Thoracic aorta (tissue), 2 donors: Measurements from ENCODE around the gene AEBP1. TPM values are rescaled to one million over a fixed set of nuclear protein-coding genes. Genes with fewer than 3 reads are reported as not detected.

ENCODE experiments used
- ATAC-seq: fragments of 150-250 bp; one replicate; pipeline ENCODE4 v1.8.0; 2017; ENCODE audit warnings: low read depth; ENCODE audit not compliant: insufficient number of reproducible peaks, low FRiP score
- DNase-seq: peaks from one replicate; pipeline ENCODE4 v3.0.0-alpha.2; 2020; ENCODE audit warnings: low spot score
- H3K27ac ChIP-seq, 2 donors: fragments of 200-600 bp; sonication (generic); 1 replicate in 1 of 2; 2 replicates in 1 of 2; pipeline ENCODE4 v1.5.1; 2016; ENCODE audit warnings: mild to moderate bottlenecking in 2 of 2, moderate library complexity in 2 of 2
- H3K27me3 ChIP-seq: fragments of 200-600 bp; sonication (generic); replicated peaks from 2 replicates; pipeline ENCODE4 v1.6.0; 2016; ENCODE audit warnings: mild to moderate bottlenecking; ENCODE audit not compliant: insufficient read depth
- H3K36me3 ChIP-seq: fragments of 200-600 bp; sonication (generic); one replicate; pipeline ENCODE4 v1.5.1; 2016
- H3K4me1 ChIP-seq, 2 donors: fragments of 200-600 bp; sonication (generic); 1 replicate in 1 of 2; 2 replicates in 1 of 2; pipeline versions ENCODE4 v1.5.1 to v1.6.0; 2016; ENCODE audit warnings: low read depth in 2 of 2, mild to moderate bottlenecking in 1 of 2; ENCODE audit not compliant: control insufficient read depth in 1 of 2
- H3K4me3 ChIP-seq: fragments of 200-600 bp; sonication (generic); 2 replicates; pipeline ENCODE4 v1.5.1; 2016; ENCODE audit warnings: mild to moderate bottlenecking
- H3K9me3 ChIP-seq: fragments of 200-600 bp; sonication (generic); 2 replicates; pipeline ENCODE4 v1.5.1; 2016
- total RNA-seq, 2 donors: library from RNA; depleted of rRNA; stranded (reverse); fragments of >200 nt; gene quantifications; one replicate each; pipeline versions ENCODE4 v1.1.0 to v1.2.3, GENCODE V29; 2016
- TF ChIP-seq, protein P1 (sequence below): fragments of 200-600 bp; sonication (generic); IDR thresholded peaks from one replicate; pipeline ENCODE4 v1.5.1; 2019; ENCODE audit warnings: antibody characterized with exemption

AEBP1 gene
- total RNA-seq, 2 donors from 2014 or later, result 1,006 to 1,415 TPM

DNA sequence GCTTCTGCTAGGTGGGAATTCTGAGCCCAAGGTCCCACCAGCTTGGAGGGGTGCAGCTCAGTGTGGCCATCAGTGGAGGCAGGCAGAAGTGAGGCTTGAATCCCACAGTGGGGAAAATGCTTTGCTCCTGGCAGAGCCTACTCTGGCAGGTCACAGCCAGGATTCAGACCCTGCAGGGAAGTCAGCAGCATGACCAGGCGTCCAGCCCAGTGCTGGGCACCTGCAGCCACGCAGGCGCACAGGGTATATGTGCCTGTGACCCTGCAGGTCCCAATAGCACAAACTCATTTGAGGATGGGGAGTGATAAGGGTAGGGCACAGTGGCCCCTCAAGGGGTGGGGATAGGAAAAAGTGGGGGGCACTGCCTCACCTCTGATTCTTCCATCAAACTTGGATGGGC lies 8.4 kb upstream of the AEBP1 start:
- Histone ChIP-seq H3K9me3 (no peaks in the 10 kb centered on the region), H3K4me3 (no peak overlapping the region), H3K36me3 (no peaks in the 10 kb centered on the region), H3K4me1 (peaks cover 9 to 59% of the 10 kb centered on the region in 2 donors), H3K27me3 (no peaks in the 10 kb centered on the region), H3K27ac (peak overlapping the region; percentile 29 to 65)
- no peak for ATAC-seq
- no peak for DNase-seq
- TF ChIP-seq, protein P1, sequence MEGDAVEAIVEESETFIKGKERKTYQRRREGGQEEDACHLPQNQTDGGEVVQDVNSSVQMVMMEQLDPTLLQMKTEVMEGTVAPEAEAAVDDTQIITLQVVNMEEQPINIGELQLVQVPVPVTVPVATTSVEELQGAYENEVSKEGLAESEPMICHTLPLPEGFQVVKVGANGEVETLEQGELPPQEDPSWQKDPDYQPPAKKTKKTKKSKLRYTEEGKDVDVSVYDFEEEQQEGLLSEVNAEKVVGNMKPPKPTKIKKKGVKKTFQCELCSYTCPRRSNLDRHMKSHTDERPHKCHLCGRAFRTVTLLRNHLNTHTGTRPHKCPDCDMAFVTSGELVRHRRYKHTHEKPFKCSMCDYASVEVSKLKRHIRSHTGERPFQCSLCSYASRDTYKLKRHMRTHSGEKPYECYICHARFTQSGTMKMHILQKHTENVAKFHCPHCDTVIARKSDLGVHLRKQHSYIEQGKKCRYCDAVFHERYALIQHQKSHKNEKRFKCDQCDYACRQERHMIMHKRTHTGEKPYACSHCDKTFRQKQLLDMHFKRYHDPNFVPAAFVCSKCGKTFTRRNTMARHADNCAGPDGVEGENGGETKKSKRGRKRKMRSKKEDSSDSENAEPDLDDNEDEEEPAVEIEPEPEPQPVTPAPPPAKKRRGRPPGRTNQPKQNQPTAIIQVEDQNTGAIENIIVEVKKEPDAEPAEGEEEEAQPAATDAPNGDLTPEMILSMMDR, result no peak

DNA sequence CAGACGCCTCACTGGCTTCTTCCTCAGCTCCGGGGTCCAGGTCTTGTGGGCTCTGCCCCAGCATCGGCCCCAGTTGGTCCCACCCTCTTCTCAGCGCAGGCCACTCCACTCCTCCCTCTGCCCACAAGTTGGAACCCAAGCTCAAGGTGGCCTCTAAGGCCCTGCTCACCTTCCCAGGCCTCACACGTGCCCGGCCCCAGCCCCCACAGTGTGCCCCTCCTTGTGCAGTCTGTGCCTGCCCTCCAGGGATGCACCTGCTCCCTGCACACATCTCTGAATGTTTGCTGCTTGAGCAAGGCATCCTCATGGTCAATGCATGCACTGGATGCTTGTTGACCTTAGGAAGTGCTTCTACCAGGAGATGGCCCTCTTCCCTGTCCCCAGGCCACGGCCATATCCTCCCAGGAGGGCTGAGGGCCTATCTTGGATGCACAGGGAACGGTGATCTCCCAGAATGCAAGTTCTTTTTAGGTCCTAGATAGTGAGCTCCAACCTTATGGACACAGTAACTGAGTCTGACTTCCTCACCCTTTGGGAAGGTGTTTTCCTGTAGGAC lies 7.7 kb upstream of the AEBP1 start:
- no peaks in the 10 kb centered on the region for H3K36me3 ChIP-seq
- no peak overlapping the region for H3K4me3 ChIP-seq
- no peaks in the 10 kb centered on the region for H3K9me3 ChIP-seq
- TF ChIP-seq, protein P1, result no peak
- ATAC-seq, result no peak
- peaks cover 12 to 59% of the 10 kb centered on the region in 2 donors for H3K4me1 ChIP-seq
- no peak overlapping the region for H3K27ac ChIP-seq
- DNase-seq, result no peak
- no peaks in the 10 kb centered on the region for H3K27me3 ChIP-seq

DNA sequence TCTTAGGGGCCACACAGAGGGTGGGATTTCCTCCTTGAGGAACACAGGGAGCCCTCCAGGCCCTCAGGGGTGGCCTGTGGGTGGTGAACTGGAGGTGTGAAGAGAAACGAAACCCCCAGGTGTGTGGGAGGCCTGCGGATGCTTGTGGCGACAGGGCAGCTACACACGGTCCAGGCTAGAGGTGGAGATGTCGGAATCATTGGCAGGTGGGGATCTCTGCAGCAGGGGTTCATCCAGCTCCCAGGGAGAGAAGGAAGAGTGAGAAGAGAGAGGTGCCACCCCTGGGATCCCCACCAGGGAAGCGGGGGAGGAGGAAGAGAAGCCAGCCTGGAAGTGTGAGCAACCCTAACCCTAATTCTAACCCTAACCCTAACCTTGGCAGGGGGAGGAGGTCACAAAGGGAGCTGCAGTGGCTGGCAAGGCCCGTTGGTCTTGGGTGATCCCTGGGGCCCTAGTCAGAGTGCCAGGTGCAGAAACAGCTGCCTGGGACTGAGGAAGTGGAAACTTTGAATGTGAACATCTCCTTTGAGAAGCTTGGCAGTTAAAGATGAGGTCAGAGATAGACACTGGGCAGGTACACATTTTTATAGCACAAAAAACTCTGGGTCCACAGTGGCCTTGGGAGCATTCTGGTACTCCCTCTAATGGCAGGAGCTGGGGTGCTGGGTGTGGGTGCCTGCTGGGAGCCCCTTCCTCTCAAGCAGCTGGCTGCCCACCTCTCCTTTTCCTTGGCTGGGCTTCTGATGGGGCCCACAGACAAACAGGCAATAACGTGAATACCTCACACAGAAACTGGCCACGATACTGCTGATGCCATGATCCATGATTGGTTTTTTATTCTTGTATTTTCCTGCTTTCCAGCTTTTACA lies 6.8 kb upstream of the AEBP1 start:
- peaks cover 19 to 59% of the 10 kb centered on the region in 2 donors for H3K4me1 ChIP-seq
- DNase-seq (no peak), ATAC-seq (no peak)
- no peaks in the 10 kb centered on the region for H3K27me3 ChIP-seq
- peak overlapping the region; percentile 42 to 43 for H3K27ac ChIP-seq
- TF ChIP-seq, protein P1, result no peak
- H3K4me3 ChIP-seq, result no peak overlapping the region
- H3K36me3 ChIP-seq, result no peaks in the 10 kb centered on the region
- no peaks in the 10 kb centered on the region for H3K9me3 ChIP-seq

DNA sequence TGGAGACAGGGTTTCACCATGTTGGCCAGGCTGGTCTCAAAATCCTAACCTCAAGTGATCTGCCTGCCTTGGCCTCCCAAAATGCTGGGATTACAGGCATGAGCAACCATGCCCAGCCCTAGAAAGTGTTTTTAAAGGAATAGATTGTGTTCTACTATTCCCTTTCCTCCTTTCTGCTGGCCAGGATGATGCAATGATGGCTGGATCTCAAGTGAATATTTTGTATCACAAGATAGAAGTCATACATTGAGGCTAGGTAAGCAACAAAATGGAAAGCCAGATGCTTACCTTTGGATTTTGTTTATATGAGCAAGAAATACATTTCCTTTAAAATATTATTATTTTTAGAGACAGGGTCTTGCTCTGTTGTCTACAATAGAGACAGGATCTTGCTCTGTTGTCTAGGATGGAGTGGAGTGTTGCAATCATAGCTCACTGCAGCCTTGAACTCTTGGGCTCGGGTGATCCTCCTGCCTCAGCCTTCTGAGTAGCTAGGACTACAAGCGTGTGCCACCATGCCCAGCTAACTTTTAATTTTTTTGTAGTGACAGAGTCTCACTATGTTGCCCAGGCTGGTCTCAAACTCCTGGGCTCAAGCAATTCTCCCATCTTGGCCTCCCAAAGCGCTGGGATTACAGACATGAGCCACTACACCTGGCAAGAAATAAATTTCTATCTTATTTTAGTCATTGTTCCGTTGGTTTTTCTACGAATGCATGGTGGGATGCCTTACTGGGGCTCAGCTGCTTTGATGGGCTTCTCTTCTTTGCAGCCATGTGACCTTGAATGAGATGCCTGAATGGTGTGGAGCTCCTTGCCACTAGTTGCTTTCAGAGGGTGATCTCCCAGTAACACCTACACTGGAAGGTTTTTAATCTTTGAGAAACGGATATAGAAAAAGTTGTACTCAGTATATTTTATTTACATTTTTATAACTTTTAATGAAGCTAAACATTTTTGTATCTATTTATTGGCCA lies 5.8 kb upstream of the AEBP1 start:
- TF ChIP-seq, protein P1, result no peak
- Histone ChIP-seq H3K27me3 (no peaks in the 10 kb centered on the region), H3K4me3 (no peak overlapping the region), H3K4me1 (peaks cover 26 to 67% of the 10 kb centered on the region in 2 donors), H3K9me3 (no peaks in the 10 kb centered on the region), H3K27ac (peak overlapping the region; percentile 42 to 96), H3K36me3 (no peaks in the 10 kb centered on the region)
- no peak for ATAC-seq
- no peak for DNase-seq
